Memory B cell (primary cell): ENCODE measurements around the gene NPTX1.
A peak's percentile ranks its signal among the peaks of the same experiment; 100 is the strongest.

ENCODE experiments used
- ATAC-seq: fragments of 150-1000 bp; cut with Tn5 transposase; 2 replicates; pipeline ENCODE4 v1.10.0; 2021; ENCODE audit warnings: low read depth, mild to moderate bottlenecking, moderate library complexity
- DNase-seq, 2 donors: peaks; one replicate each; pipeline ENCODE4 v3.0.0; 2022; ENCODE audit warnings: low spot score in 2 of 2
- H3K27ac Mint-ChIP-seq: one replicate; pipeline ENCODE4 v1.8.0; 2022; ENCODE audit warnings: mild to moderate bottlenecking, moderate library complexity, mixed read lengths
- H3K27me3 Mint-ChIP-seq: one replicate; pipeline ENCODE4 v1.8.0; 2022; ENCODE audit warnings: mixed read lengths
- H3K36me3 Mint-ChIP-seq: one replicate; pipeline ENCODE4 v1.8.0; 2022; ENCODE audit warnings: mild to moderate bottlenecking, mixed read lengths
- H3K4me1 Mint-ChIP-seq: one replicate; pipeline ENCODE4 v1.8.0; 2022; ENCODE audit warnings: mixed read lengths
- H3K4me3 Mint-ChIP-seq: one replicate; pipeline ENCODE4 v1.8.0; 2022; ENCODE audit warnings: mild to moderate bottlenecking, moderate library complexity, mixed read lengths
- H3K9me3 Mint-ChIP-seq: one replicate; pipeline ENCODE4 v1.8.0; 2022; ENCODE audit warnings: mixed read lengths

NPTX1 gene

DNA sequence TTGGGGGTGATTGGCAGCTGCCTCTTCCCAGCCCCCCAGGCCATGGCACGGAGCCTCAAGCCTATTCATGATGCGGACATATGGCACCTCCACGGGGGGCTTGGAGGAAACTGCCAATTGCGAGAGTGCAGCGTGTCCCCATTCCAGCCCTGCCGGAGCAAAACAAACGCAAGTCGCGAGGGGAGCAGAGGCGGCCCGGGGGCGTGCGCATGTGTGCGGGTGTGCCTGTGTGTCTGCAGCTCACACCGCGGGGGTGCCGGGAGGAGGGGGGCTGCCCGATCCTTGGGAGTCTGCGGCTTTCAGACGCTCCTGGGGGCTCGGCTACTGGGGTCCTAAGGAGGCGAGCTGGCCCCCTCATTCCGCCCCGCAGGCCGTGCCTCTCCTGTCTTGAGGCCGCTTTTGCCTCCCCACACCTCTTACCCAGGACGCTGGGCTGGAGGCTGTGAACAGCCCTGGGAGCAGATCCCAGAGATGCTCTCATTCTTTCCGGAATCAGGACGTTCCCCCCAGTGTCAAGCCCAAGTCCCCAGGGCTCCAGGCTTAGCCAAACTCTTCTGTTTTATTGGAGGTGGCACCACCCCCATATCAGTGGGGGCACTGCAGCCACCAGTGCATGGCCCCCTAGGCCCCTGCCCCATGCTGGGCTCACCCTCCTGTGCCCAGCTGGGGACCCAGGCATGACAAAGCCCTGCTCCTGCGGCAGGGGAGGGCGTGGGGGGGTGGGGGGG lies 32.3 kb downstream of the NPTX1 start:
- Mint-ChIP-seq H3K4me3 (no peak overlapping the region), H3K9me3 (no peaks in the 10 kb centered on the region), H3K27me3 (peaks cover 13% of the 10 kb centered on the region), H3K4me1 (peaks cover 2% of the 10 kb centered on the region), H3K27ac (no peak overlapping the region), H3K36me3 (peaks cover 5% of the 10 kb centered on the region)
- no peak for DNase-seq
- no peak for ATAC-seq

DNA sequence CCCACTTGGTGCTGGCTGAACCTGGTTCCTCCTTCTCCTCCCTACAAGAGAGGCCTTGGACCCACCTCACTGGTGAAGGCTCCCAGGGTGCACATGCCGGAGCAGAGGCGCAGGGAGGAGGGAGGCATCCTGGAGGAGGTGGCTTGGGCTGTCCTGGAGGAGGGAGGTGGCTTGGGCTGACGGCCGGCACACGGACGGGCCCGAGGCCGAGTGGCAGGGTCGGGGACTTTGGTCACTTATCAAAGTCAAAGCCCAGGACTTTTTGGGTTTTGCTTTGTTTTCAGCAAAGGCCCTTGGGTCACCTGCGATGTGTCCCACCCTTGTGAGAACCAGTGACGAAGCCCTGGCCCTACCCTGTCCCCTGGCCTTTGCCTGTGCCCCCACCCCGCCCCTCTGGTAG lies 32.9 kb downstream of the NPTX1 start:
- no peak overlapping the region for H3K27ac Mint-ChIP-seq
- peaks cover 5% of the 10 kb centered on the region for H3K36me3 Mint-ChIP-seq
- no peaks in the 10 kb centered on the region for H3K9me3 Mint-ChIP-seq
- no peak for DNase-seq
- H3K27me3 Mint-ChIP-seq: peaks cover 13% of the 10 kb centered on the region
- H3K4me1 Mint-ChIP-seq: peaks cover 2% of the 10 kb centered on the region
- ATAC-seq: no peak
- no peak overlapping the region for H3K4me3 Mint-ChIP-seq

DNA sequence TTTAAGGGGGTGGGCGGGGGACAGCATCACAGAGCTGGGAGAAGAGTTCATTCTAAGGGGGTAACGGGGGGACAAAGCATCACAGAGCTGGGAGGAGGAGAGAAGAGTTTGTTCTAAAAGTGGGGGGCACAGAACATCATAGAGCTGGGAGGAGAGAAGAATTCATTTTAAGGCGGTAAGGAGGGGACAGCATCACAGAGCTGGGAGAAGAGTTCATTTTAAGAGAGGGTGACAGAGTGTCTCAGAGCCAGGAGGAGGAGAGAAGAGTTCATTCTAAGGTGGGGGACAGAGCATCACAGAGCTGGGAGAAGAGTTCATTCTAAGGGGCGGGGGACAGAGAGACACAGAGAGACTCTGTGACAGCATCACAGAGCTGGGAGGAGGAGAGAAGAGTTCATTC lies 33.6 kb downstream of the NPTX1 start:
- Mint-ChIP-seq H3K9me3 (no peaks in the 10 kb centered on the region), H3K4me3 (no peak overlapping the region), H3K4me1 (peaks cover 2% of the 10 kb centered on the region), H3K27me3 (peaks cover 13% of the 10 kb centered on the region), H3K27ac (no peak overlapping the region), H3K36me3 (peaks cover 5% of the 10 kb centered on the region)
- ATAC-seq (no peak), DNase-seq (no peak)

DNA sequence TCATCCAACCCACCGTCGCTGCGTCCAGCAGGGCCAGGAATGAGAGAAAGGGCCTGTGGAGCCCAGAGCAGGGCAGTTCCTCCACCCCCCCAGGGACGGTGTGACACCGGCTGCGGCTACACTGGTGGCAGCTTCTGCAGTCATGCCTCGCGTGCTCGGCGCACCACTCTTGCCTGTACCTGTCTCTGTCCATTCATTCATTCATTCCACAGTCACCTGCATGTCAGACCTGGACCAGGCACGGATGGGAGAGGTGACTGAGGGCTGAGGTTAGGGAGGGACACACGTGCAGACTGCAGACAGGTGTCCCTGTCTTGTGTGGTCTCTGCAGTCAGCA lies 34.1 kb downstream of the NPTX1 start:
- peaks cover 2% of the 10 kb centered on the region for H3K4me1 Mint-ChIP-seq

DNA sequence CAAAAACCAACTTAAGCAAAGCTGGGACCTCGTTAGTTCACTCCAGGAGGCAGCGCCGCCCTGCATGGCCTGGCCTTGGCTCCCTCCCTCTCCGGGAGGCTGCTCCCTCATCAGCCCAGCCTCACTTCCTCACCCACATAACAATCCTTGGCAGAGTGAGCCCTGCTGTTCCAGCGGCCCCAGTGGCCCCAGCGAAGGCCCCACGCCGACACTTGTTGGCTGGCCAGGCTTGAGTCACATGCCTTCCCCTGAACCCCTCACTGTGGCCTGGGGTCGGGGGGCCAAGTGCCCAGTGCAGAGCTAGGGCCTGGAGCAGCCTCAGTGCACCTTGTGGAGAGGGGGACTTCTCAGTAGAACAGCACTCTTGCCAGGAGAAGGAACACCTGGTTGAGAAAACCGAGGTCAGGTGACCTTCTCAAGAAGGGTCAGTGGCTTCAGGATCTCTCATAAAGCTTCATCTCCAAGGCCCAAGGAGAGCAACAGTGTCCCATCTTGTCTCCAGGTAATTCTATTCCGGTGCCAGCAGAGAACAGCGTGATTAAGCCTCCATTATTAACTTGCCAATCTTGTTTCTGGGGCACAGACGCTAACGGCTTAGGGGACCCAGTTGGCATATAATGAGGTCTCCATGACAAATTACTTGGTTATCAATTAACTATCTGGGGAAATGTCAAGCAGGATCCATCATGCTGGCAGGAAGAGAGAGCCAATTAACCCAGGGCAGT lies 34.6 kb downstream of the NPTX1 start:
- no peaks in the 10 kb centered on the region for H3K9me3 Mint-ChIP-seq
- DNase-seq (no peak), ATAC-seq (no peak)
- H3K27me3 Mint-ChIP-seq: peaks cover 13% of the 10 kb centered on the region
- no peak overlapping the region for H3K4me3 Mint-ChIP-seq
- H3K27ac Mint-ChIP-seq: no peak overlapping the region
- peaks cover 2% of the 10 kb centered on the region for H3K4me1 Mint-ChIP-seq
- peaks cover 5% of the 10 kb centered on the region for H3K36me3 Mint-ChIP-seq

More for the DNA sequence above, 34.1 kb downstream of the NPTX1 start:
- no peak overlapping the region for H3K4me3 Mint-ChIP-seq
- H3K27ac Mint-ChIP-seq: no peak overlapping the region
- peaks cover 13% of the 10 kb centered on the region for H3K27me3 Mint-ChIP-seq
- DNase-seq: no peak
- no peak for ATAC-seq
- no peaks in the 10 kb centered on the region for H3K9me3 Mint-ChIP-seq
- peaks cover 5% of the 10 kb centered on the region for H3K36me3 Mint-ChIP-seq

DNA sequence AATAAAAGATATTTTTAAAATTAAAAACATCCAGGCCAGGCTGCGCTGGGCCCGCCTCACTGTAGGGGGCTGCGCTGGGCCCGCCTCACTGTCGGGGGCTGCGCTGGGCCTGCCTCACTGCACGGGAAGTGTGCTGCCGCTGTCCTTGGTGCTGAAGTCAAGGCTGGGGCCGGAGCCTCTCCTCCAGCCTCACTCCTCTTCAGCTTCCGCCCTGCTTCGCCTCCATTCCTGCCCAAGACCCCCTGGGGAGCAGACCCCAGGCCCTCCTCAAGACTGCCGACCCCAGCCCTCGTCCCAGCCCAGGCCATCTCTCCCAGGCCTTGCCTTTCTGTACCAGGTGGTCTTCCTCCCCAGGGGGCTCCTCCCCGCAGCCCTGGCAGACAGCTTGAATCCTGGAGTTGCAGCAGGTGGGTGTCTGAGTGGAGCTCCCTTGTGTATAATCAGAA lies 35.3 kb downstream of the NPTX1 start:
- Mint-ChIP-seq H3K9me3 (no peaks in the 10 kb centered on the region), H3K4me1 (peaks cover 2% of the 10 kb centered on the region), H3K27ac (no peak overlapping the region), H3K4me3 (no peak overlapping the region), H3K27me3 (peaks cover 13% of the 10 kb centered on the region), H3K36me3 (peaks cover 5% of the 10 kb centered on the region)
- ATAC-seq: peak; percentile 43
- peak; percentile 30 to 56 for DNase-seq

DNA sequence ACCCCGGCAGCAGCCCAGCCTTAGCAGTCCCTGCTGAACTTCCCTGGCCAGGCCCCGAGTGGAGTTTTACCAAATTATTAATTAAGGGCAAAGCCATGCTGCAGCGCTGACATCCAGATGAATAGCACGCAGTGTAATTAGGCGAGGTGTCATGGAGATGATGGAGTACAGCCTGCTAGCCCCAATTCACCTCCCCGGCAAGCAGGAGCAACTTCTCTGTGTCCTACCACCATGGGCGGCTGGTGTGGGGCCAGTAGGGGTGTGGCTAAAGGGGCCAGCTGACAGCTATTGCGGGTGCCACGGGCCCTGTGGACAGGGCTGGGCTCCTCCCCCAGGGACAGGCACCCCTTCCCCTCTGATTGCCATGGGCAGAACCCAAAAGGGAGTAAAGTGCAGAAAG lies 36.9 kb downstream of the NPTX1 start:
- H3K4me3 Mint-ChIP-seq: no peak overlapping the region
- H3K27ac Mint-ChIP-seq: no peak overlapping the region
- ATAC-seq: no peak
- no peaks in the 10 kb centered on the region for H3K9me3 Mint-ChIP-seq
- peaks cover 2% of the 10 kb centered on the region for H3K4me1 Mint-ChIP-seq
- no peak for DNase-seq
- peaks cover 5% of the 10 kb centered on the region for H3K36me3 Mint-ChIP-seq
- H3K27me3 Mint-ChIP-seq: peaks cover 13% of the 10 kb centered on the region

DNA sequence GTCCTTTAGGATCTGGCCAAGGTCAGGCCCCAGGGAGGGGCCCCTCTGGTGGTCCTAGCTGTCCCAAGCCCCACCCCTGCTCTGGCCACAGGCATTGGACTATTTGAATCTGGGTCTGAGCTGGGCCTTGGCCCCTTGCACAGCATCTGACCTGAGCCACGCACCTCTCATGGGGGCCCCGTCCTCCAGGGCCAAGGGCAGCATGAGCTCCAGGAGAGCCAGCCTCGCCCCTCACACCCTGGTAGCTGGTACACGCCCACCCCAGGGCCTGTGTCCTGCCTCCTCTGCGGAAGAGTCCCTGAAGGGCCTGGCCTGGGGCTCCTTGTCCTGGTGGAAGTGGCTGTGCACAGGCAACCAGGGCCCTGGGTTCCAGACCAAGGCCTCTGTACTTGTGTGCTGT lies 37.6 kb downstream of the NPTX1 start:
- Mint-ChIP-seq H3K4me3 (no peak overlapping the region), H3K4me1 (peaks cover 2% of the 10 kb centered on the region), H3K27me3 (peaks cover 13% of the 10 kb centered on the region), H3K27ac (no peak overlapping the region), H3K9me3 (no peaks in the 10 kb centered on the region), H3K36me3 (peaks cover 5% of the 10 kb centered on the region)
- no peak for ATAC-seq
- DNase-seq: no peak

GRCh38 chr17:80437532-80437931 lies 38.9 kb downstream of the NPTX1 start:
- Mint-ChIP-seq H3K9me3 (no peaks in the 10 kb centered on the region), H3K27me3 (peaks cover 9% of the 10 kb centered on the region), H3K27ac (no peak overlapping the region), H3K4me1 (peaks cover 2% of the 10 kb centered on the region), H3K4me3 (no peak overlapping the region), H3K36me3 (peaks cover 4% of the 10 kb centered on the region)
- ATAC-seq (no peak), DNase-seq (no peak)

- DNase-seq (no peak), ATAC-seq (no peak)
- Mint-ChIP-seq H3K4me3 (no peak overlapping the region), H3K9me3 (no peaks in the 10 kb centered on the region), H3K27ac (no peak overlapping the region), H3K27me3 (no peaks in the 10 kb centered on the region), H3K4me1 (no peaks in the 10 kb centered on the region), H3K36me3 (no peaks in the 10 kb centered on the region)
Observed at GRCh38 chr17:80433916-80434666, 42.3 kb downstream of the NPTX1 start.

GRCh38 chr17:80432961-80433550 lies 43.4 kb downstream of the NPTX1 start:
- no peaks in the 10 kb centered on the region for H3K9me3 Mint-ChIP-seq
- H3K4me3 Mint-ChIP-seq: no peak overlapping the region
- H3K4me1 Mint-ChIP-seq: no peaks in the 10 kb centered on the region
- no peak overlapping the region for H3K27ac Mint-ChIP-seq
- H3K36me3 Mint-ChIP-seq: no peaks in the 10 kb centered on the region
- H3K27me3 Mint-ChIP-seq: no peaks in the 10 kb centered on the region
- DNase-seq: no peak
- no peak for ATAC-seq

DNA sequence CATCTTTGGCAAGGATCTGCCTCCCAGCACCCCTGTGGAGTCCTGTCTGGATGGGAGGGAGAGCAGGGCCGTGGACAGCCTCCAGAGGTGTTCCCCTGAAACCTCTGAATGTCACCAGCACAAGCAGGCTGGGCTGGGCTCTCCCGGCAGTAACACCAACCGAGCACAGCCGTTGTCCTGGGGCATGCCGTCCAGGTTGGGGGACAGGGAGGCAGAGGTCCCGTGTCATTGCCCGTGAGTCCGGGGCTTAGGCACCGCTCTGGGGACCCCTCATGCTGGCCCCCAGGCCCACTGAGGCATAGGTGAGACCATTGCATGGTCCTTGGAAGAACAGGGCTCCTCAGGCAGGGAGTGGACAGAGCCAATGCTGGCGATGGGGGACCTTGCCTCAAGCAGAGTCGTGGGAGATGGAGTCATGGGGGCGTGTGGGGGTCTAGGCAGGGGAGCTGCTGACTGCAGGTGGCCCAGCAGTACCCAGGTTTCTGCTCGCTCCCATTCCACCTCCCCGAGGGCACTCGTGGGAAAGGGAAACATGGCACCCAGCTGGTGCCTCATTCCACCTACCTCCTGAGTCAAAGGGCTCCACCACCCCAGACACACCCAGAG lies 44.0 kb downstream of the NPTX1 start:
- no peaks in the 10 kb centered on the region for H3K9me3 Mint-ChIP-seq

GRCh38 chr17:80431246-80432195 lies 44.9 kb downstream of the NPTX1 start:
- DNase-seq (no peak), ATAC-seq (no peak)
- no peaks in the 10 kb centered on the region for H3K9me3 Mint-ChIP-seq
- H3K4me3 Mint-ChIP-seq: no peak overlapping the region
- peaks cover 6% of the 10 kb centered on the region for H3K4me1 Mint-ChIP-seq
- H3K27me3 Mint-ChIP-seq: no peaks in the 10 kb centered on the region
- no peaks in the 10 kb centered on the region for H3K36me3 Mint-ChIP-seq
- no peak overlapping the region for H3K27ac Mint-ChIP-seq

More for the DNA sequence above, 44.0 kb downstream of the NPTX1 start:
- Mint-ChIP-seq H3K36me3 (no peaks in the 10 kb centered on the region), H3K27me3 (no peaks in the 10 kb centered on the region), H3K4me1 (no peaks in the 10 kb centered on the region), H3K4me3 (no peak overlapping the region), H3K27ac (no peak overlapping the region)
- ATAC-seq: no peak
- DNase-seq: no peak
